Mesenchymal stem cell (in vitro differentiated cells and primary cell): ENCODE measurements around the gene VPS35L.

Experiments
- DNase-seq: peaks from one replicate; pipeline ENCODE4 v3.0.0-alpha.2; 2013
- H2AFZ ChIP-seq: one replicate; pipeline ENCODE4 v1.6.1; 2013; ENCODE audit warnings: low read depth, mild to moderate bottlenecking, control low read depth, inconsistent platforms, low read length, moderate library complexity
- H2AK5ac ChIP-seq: 2 replicates; pipeline ENCODE4 v1.6.1; 2013; ENCODE audit warnings: low read length, moderate library complexity, mild to moderate bottlenecking, inconsistent platforms; ENCODE audit not compliant: severe bottlenecking
- H2BK120ac ChIP-seq: one replicate; pipeline ENCODE4 v1.6.1; 2013; ENCODE audit warnings: low read depth, mild to moderate bottlenecking, inconsistent platforms, low read length, moderate library complexity
- H2BK12ac ChIP-seq, 2 experiments: one replicate each; pipeline ENCODE4 v1.6.1; 2013; ENCODE audit warnings: inconsistent platforms in 2 of 2, low read length in 2 of 2, mild to moderate bottlenecking in 2 of 2, moderate library complexity in 2 of 2, control low read depth in 1 of 2
- H2BK15ac ChIP-seq: one replicate; pipeline ENCODE4 v1.6.1; 2013; ENCODE audit warnings: mild to moderate bottlenecking, low read depth, inconsistent platforms; ENCODE audit not compliant: poor library complexity, severe bottlenecking
- H2BK5ac ChIP-seq: 2 replicates; pipeline ENCODE4 v1.6.1; 2013; ENCODE audit warnings: low read depth, mild to moderate bottlenecking, low read length, control low read depth, inconsistent platforms; ENCODE audit not compliant: poor library complexity, severe bottlenecking
- H3K14ac ChIP-seq, 2 experiments: one replicate each; pipeline ENCODE4 v1.6.1; 2013; ENCODE audit warnings: inconsistent platforms in 2 of 2, low read length in 2 of 2, control low read depth in 1 of 2, mild to moderate bottlenecking in 1 of 2, moderate library complexity in 1 of 2
- H3K18ac ChIP-seq, 2 experiments: one replicate each; pipeline ENCODE4 v1.6.1; 2013; ENCODE audit warnings: inconsistent platforms in 2 of 2, low read length in 2 of 2, control low read depth in 1 of 2, low read depth in 1 of 2, mild to moderate bottlenecking in 1 of 2
- H3K23ac ChIP-seq, 2 experiments: one replicate each; pipeline ENCODE4 v1.6.1; 2013; ENCODE audit warnings: inconsistent platforms in 2 of 2, low read length in 2 of 2, mild to moderate bottlenecking in 2 of 2, moderate library complexity in 2 of 2, control low read depth in 1 of 2
- H3K27ac ChIP-seq: 2 replicates; pipeline ENCODE4 v1.5.1; 2013; ENCODE audit warnings: mild to moderate bottlenecking, moderate library complexity, low read length, control low read depth, inconsistent platforms; ENCODE audit not compliant: poor library complexity, severe bottlenecking
- H3K27me3 ChIP-seq, 2 experiments: 2 replicates each; pipeline versions ENCODE4 v1.6.1 to v1.7.0; 2013; ENCODE audit warnings: low read length in 2 of 2, mild to moderate bottlenecking in 2 of 2, moderate library complexity in 2 of 2, control low read depth in 1 of 2, inconsistent platforms in 1 of 2; ENCODE audit not compliant: control insufficient read depth in 1 of 2, insufficient read depth in 1 of 2
- H3K36me3 ChIP-seq, 2 experiments: 2 replicates each; pipeline versions ENCODE4 v1.6.1 to v1.7.0; 2013; ENCODE audit warnings: low read length in 2 of 2, control low read depth in 1 of 2, inconsistent platforms in 1 of 2, low read depth in 1 of 2, mild to moderate bottlenecking in 1 of 2; ENCODE audit not compliant: insufficient read depth in 2 of 2, control insufficient read depth in 1 of 2
- H3K4ac ChIP-seq, 2 experiments: one replicate each; pipeline ENCODE4 v1.6.1; 2013; ENCODE audit warnings: inconsistent platforms in 2 of 2, low read length in 2 of 2, mild to moderate bottlenecking in 2 of 2, moderate library complexity in 2 of 2, control low read depth in 1 of 2, low read depth in 1 of 2
- H3K4me1 ChIP-seq: 2 replicates; pipeline ENCODE4 v1.6.1; 2013; ENCODE audit warnings: low read depth, low read length, control low read depth; ENCODE audit not compliant: control insufficient read depth, insufficient read depth
- H3K4me2 ChIP-seq: 2 replicates; pipeline ENCODE4 v1.6.1; 2013; ENCODE audit warnings: low read length, mild to moderate bottlenecking, inconsistent platforms; ENCODE audit not compliant: poor library complexity, severe bottlenecking
- H3K4me3 ChIP-seq, 2 experiments: 2 replicates each; pipeline versions ENCODE4 v1.5.1 to v1.7.0; 2013; ENCODE audit warnings: low read length in 2 of 2, mild to moderate bottlenecking in 2 of 2, control low read depth in 1 of 2, low read depth in 1 of 2; ENCODE audit not compliant: insufficient read depth in 1 of 2
- H3K79me1 ChIP-seq: replicated peaks from 2 replicates; pipeline ENCODE4 v1.6.1; 2013; ENCODE audit warnings: mild to moderate bottlenecking, control low read depth, low read length, inconsistent platforms; ENCODE audit not compliant: poor library complexity, severe bottlenecking
- H3K9ac ChIP-seq: 2 replicates; pipeline ENCODE4 v1.7.0; 2013; ENCODE audit warnings: mild to moderate bottlenecking, low read length, moderate library complexity
- H3K9me3 ChIP-seq: 2 replicates; pipeline ENCODE4 v1.7.0; 2013; ENCODE audit warnings: mild to moderate bottlenecking, low read length; ENCODE audit not compliant: control insufficient read depth
- H4K8ac ChIP-seq: one replicate; pipeline ENCODE4 v1.6.1; 2013; ENCODE audit warnings: inconsistent platforms, mild to moderate bottlenecking, low read length, moderate library complexity
- H4K91ac ChIP-seq: one replicate; pipeline ENCODE4 v1.6.1; 2013; ENCODE audit warnings: mild to moderate bottlenecking, low read length, inconsistent platforms
- WGBS: methylation state at CpG from one replicate; pipeline ENCODE4 v1.1.7; 2013; ENCODE audit warnings: mixed read lengths; 5-methylcytosine and 5-hydroxymethylcytosine counted together

Gene VPS35L

DNA sequence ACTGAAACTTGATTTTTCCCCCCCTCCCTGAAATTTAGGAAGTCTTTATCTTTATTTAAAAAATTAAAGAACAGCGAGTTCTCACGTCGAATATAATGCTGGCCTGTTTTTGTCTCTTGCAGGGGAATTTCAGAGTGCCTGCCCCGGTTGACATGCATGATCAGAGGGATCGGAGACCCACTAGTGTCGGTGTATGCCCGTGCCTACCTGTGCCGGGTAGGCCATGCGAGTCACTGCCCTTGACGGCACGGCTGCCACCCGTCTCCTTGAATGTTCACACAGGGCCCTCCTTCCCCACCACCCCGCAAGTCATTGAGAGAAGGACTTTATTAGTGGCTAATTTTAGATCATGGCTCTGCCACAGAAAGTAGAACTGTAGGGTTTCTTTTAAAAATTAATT lies 54.7 kb downstream of the VPS35L start:
- no peak overlapping the region for H2BK120ac ChIP-seq
- no peak overlapping the region for H4K8ac ChIP-seq
- no peaks in the 10 kb centered on the region for H3K9me3 ChIP-seq
- H2BK5ac ChIP-seq: no peak overlapping the region
- no peak overlapping the region for H3K4me3 ChIP-seq
- H3K36me3 ChIP-seq: peaks cover 37 to 65% of the 10 kb centered on the region in 2 experiments
- H2AK5ac ChIP-seq: no peak overlapping the region
- H2AFZ ChIP-seq: no peak overlapping the region
- H3K4ac ChIP-seq: no peak overlapping the region
- peaks cover 3% of the 10 kb centered on the region for H3K79me1 ChIP-seq
- no peak overlapping the region for H3K9ac ChIP-seq
- over 99% methylated on average over 6 of the region's 13 CpGs for WGBS
- no peak overlapping the region for H3K27ac ChIP-seq
- no peak overlapping the region for H3K23ac ChIP-seq
- H4K91ac ChIP-seq: no peak overlapping the region
- H3K4me1 ChIP-seq: no peaks in the 10 kb centered on the region
- H3K14ac ChIP-seq: no peak overlapping the region
- no peak overlapping the region for H2BK15ac ChIP-seq
- H2BK12ac ChIP-seq: no peak overlapping the region
- no peak overlapping the region for H3K18ac ChIP-seq
- no peak overlapping the region for H3K4me2 ChIP-seq
- DNase-seq: no peak
- no peaks in the 10 kb centered on the region for H3K27me3 ChIP-seq

DNA sequence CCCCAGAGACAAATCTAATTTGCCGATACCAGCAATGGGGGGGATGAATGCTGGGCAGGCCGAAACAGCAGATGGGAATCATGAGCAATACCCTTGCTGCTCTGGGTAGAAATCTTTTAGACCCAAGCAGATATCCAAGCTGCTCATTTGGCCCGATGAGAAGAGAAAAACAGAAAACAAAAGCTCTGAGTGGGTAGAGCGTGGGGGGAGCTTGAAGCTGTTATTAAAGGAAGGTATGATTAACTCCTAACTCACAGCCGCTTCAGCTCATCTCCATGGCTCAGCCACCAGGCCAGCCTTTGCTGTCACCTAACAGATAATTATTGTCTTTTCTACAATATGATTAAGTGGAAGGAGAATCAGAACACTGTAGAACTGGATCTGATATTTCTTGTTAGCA lies 58.3 kb downstream of the VPS35L start:
- no peaks in the 10 kb centered on the region for H3K4me1 ChIP-seq
- H3K9ac ChIP-seq: no peak overlapping the region
- no peak overlapping the region for H3K27ac ChIP-seq
- no peak overlapping the region for H2AFZ ChIP-seq
- no peak overlapping the region for H4K8ac ChIP-seq
- H3K79me1 ChIP-seq: peaks cover 1% of the 10 kb centered on the region
- peaks cover 44 to 84% of the 10 kb centered on the region in 2 experiments for H3K36me3 ChIP-seq
- no peak overlapping the region for H3K4me3 ChIP-seq
- no peak overlapping the region for H2BK120ac ChIP-seq
- no peak overlapping the region for H2BK15ac ChIP-seq
- H2BK5ac ChIP-seq: no peak overlapping the region
- H3K23ac ChIP-seq: no peak overlapping the region
- no peak overlapping the region for H2BK12ac ChIP-seq
- no peak overlapping the region for H2AK5ac ChIP-seq
- H3K18ac ChIP-seq: no peak overlapping the region
- 98% methylated on average over 4 of the region's 5 CpGs for WGBS
- H3K14ac ChIP-seq: no peak overlapping the region
- H3K9me3 ChIP-seq: no peaks in the 10 kb centered on the region
- no peak overlapping the region for H3K4ac ChIP-seq
- no peak overlapping the region for H4K91ac ChIP-seq
- H3K27me3 ChIP-seq: no peaks in the 10 kb centered on the region
- no peak for DNase-seq
- H3K4me2 ChIP-seq: no peak overlapping the region

DNA sequence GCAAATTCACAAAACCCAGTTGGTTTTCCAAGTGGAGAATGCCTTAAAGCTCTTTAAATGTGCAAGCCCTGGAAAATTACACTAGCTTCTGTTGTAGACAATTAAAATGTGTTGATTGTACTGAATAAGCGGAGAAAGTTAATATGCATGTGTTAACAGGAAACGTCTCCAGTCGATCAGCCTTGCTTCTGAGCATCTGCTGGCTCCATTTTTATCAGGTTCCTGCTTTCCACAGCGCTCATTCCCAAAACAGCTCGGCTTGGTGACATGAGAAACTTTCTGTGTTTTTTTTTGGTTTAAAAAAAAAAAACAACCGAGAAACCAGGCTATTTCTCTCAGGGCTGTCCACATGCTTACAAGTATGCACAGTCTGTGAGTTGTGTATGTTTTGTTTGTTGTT lies 60.7 kb downstream of the VPS35L start:
- H4K91ac ChIP-seq: no peak overlapping the region
- no peaks in the 10 kb centered on the region for H3K27me3 ChIP-seq
- H3K4me1 ChIP-seq: no peaks in the 10 kb centered on the region
- no peak overlapping the region for H4K8ac ChIP-seq
- no peak overlapping the region for H3K18ac ChIP-seq
- H3K23ac ChIP-seq: no peak overlapping the region
- no peak overlapping the region for H2BK5ac ChIP-seq
- peaks cover 32 to 73% of the 10 kb centered on the region in 2 experiments for H3K36me3 ChIP-seq
- H3K27ac ChIP-seq: no peak overlapping the region
- H3K9ac ChIP-seq: no peak overlapping the region
- H3K79me1 ChIP-seq: peaks cover 2% of the 10 kb centered on the region
- no peak overlapping the region for H2AFZ ChIP-seq
- no peak overlapping the region for H3K14ac ChIP-seq
- no peak overlapping the region for H2BK15ac ChIP-seq
- no peak overlapping the region for H2AK5ac ChIP-seq
- WGBS: 98% methylated on average over 6 of the region's 6 CpGs
- H2BK120ac ChIP-seq: no peak overlapping the region
- no peak for DNase-seq
- H3K4me3 ChIP-seq: no peak overlapping the region
- no peaks in the 10 kb centered on the region for H3K9me3 ChIP-seq
- no peak overlapping the region for H3K4me2 ChIP-seq
- H3K4ac ChIP-seq: no peak overlapping the region
- H2BK12ac ChIP-seq: no peak overlapping the region

DNA sequence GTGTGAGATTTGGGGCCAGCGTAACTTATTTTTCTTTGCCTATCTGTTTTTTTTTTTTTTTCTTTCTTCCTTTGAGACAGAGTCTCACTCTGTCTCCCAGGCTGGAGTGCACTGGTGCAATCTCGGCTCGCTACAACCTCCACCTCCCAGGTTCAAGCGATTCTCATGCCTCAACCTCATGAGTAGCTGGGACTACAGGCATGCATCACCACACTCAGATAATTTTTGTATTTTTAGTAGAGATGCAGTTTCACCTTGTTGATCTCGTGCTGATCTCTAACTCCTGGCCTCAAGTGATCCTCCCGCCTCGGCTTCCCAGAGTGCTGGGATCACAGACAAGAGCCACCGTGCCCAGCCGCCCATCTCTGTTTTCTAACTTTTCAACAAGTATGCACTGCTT lies 63.4 kb downstream of the VPS35L start:
- Histone ChIP-seq H3K4me1 (no peaks in the 10 kb centered on the region), H3K9me3 (no peaks in the 10 kb centered on the region), H4K8ac (no peak overlapping the region), H2AFZ (no peak overlapping the region), H2BK15ac (no peak overlapping the region), H3K18ac (no peak overlapping the region), H2BK5ac (no peak overlapping the region), H2BK12ac (no peak overlapping the region), H3K4ac (no peak overlapping the region), H4K91ac (no peak overlapping the region), H3K27me3 (no peaks in the 10 kb centered on the region), H3K27ac (no peak overlapping the region), H3K36me3 (peaks cover 20 to 51% of the 10 kb centered on the region in 2 experiments), H2AK5ac (no peak overlapping the region), H3K23ac (no peak overlapping the region), H3K79me1 (peaks cover 2% of the 10 kb centered on the region), H3K14ac (no peak overlapping the region), H3K4me3 (no peak overlapping the region), H2BK120ac (no peak overlapping the region), H3K4me2 (no peak overlapping the region), H3K9ac (no peak overlapping the region)
- WGBS: 99% methylated on average over 4 of the region's 9 CpGs
- no peak for DNase-seq
